Endothelial cell of umbilical vein (primary cell): ENCODE data around the gene MORC2. TPM values are rescaled to one million over a fixed set of nuclear protein-coding genes. Genes with fewer than 3 reads are reported as not detected.

ENCODE experiments used
- BruUV-seq: library from RNA; stranded (reverse); fragments of 400-500 nt; replicated peaks from 2 replicates; lab custom pipeline; 2021; lab: Mats Ljungman, UMichigan
- CTCF ChIA-PET: fragments of 300-600, 350-600 bp; sonication (Branson Sonifier 250); formaldehyde crosslinking; loops from one replicate; lab custom pipeline; 2021; ENCODE audit warnings: antibody characterized with exemption, inconsistent platforms; lab: Charles Lee
- POLR2A ChIA-PET: fragments of 300-600, 350-600 bp; sonication (Branson Sonifier 250); formaldehyde crosslinking; loops from one replicate; lab custom pipeline; 2021; ENCODE audit warnings: antibody characterized with exemption, inconsistent platforms; lab: Charles Lee
- DNase-seq: peaks from one replicate; pipeline ENCODE4 v3.0.0-alpha.2; 2011; ENCODE audit warnings: low read depth, low spot score
- FAIRE-seq: peaks from 2 replicates; lab custom pipeline; 2011; peaks lifted over from hg19 to GRCh38; lab: Jason Lieb, UNC
- H2AFZ ChIP-seq: 2 replicates; pipeline ENCODE4 v1.6.0; 2012; ENCODE audit warnings: low read depth, low read length, control low read depth, inconsistent platforms
- H3K27ac ChIP-seq: 2 replicates; pipeline ENCODE4 v1.5.1; 2011; ENCODE audit warnings: low read depth, mild to moderate bottlenecking, control low read depth, low read length, moderate library complexity; ENCODE audit not compliant: insufficient read depth
- H3K27me3 ChIP-seq, 2 experiments: 2 replicates each; pipeline versions ENCODE4 v1.6.0 to v1.6.1; 2011; ENCODE audit warnings: low read length in 2 of 2, mixed read lengths in 1 of 2; ENCODE audit not compliant: control insufficient read depth in 2 of 2, insufficient read depth in 2 of 2
- H3K36me3 ChIP-seq, 2 experiments: 2 replicates in 1 of 2; 3 replicates in 1 of 2; pipeline ENCODE4 v1.5.1; 2011; ENCODE audit warnings: low read length in 2 of 2, mild to moderate bottlenecking in 1 of 2, moderate library complexity in 1 of 2; ENCODE audit not compliant: control insufficient read depth in 2 of 2, insufficient read depth in 2 of 2; ENCODE audit errors: extremely low read depth in 1 of 2
- H3K4me1 ChIP-seq: 3 replicates; pipeline ENCODE4 v1.5.1; 2011; ENCODE audit warnings: mild to moderate bottlenecking, low read length; ENCODE audit not compliant: control insufficient read depth, insufficient read depth; ENCODE audit errors: extremely low read depth
- H3K4me2 ChIP-seq: 2 replicates; pipeline ENCODE4 v1.6.1; 2011; ENCODE audit warnings: low read length, control low read depth, mixed read lengths; ENCODE audit not compliant: insufficient read depth
- H3K4me3 ChIP-seq, 3 experiments: fragments of 200-600 bp in 1 of 3; sonication (generic), shearing (Covaris generic) in 1 of 3; replicated peaks in 1 of 3; 2 replicates each; pipeline ENCODE4 v1.5.1; 2011 to 2016; ENCODE audit warnings: control low read depth in 3 of 3, low read length in 3 of 3, mild to moderate bottlenecking in 2 of 3, inconsistent platforms in 1 of 3, low read depth in 1 of 3, moderate library complexity in 1 of 3; ENCODE audit not compliant: insufficient read depth in 1 of 3
- H3K79me2 ChIP-seq: 2 replicates; pipeline ENCODE4 v1.6.0; 2012; ENCODE audit warnings: low read length, inconsistent platforms; ENCODE audit not compliant: control insufficient read depth, insufficient read depth
- H3K9ac ChIP-seq: replicated peaks from 2 replicates; pipeline ENCODE3; 2011; ENCODE audit warnings: low read length, control low read depth; ENCODE audit not compliant: insufficient read depth; ENCODE audit errors: extremely low read depth
- H3K9me1 ChIP-seq: replicated peaks from 3 replicates; pipeline ENCODE4 v1.6.0; 2011; ENCODE audit warnings: mild to moderate bottlenecking, low read length; ENCODE audit not compliant: control insufficient read depth, insufficient read depth; ENCODE audit errors: extremely low read depth
- H3K9me3 ChIP-seq: replicated peaks from 2 replicates; pipeline ENCODE4 v1.5.1; 2012; ENCODE audit warnings: low read length, inconsistent platforms; ENCODE audit not compliant: control insufficient read depth, insufficient read depth
- H4K20me1 ChIP-seq: replicated peaks from 2 replicates; pipeline ENCODE3; 2011; ENCODE audit warnings: mild to moderate bottlenecking, low read length; ENCODE audit not compliant: control insufficient read depth, insufficient read depth; ENCODE audit errors: extremely low read depth
- CTCF ChIP-seq, 2 donors: IDR thresholded peaks; 1 replicate in 1 of 2; 2 replicates in 1 of 2; pipeline ENCODE4 v1.5.1; 2011; ENCODE audit warnings: low read length in 2 of 2, mild to moderate bottlenecking in 2 of 2, moderate library complexity in 2 of 2, control low read depth in 1 of 2, inconsistent platforms in 1 of 2, low read depth in 1 of 2; ENCODE audit not compliant: insufficient read depth in 1 of 2; ENCODE audit errors: extremely low read depth in 1 of 2
- EZH2 ChIP-seq: IDR thresholded peaks from 2 replicates; pipeline ENCODE4 v1.6.1; 2012; ENCODE audit warnings: borderline replicate concordance, low read depth, mild to moderate bottlenecking, moderate library complexity, low read length, inconsistent platforms; ENCODE audit not compliant: severe bottlenecking
- FOS ChIP-seq: IDR thresholded peaks from 2 replicates; pipeline ENCODE4 v1.6.1; 2011; ENCODE audit warnings: mild to moderate bottlenecking, low read length, moderate library complexity, borderline replicate concordance; ENCODE audit not compliant: insufficient read depth
- JUN ChIP-seq: IDR thresholded peaks from 2 replicates; pipeline ENCODE4 v1.6.1; 2011; ENCODE audit warnings: borderline replicate concordance, low read depth; ENCODE audit not compliant: insufficient read length, insufficient read depth
- MAX ChIP-seq: IDR thresholded peaks from 2 replicates; pipeline ENCODE4 v1.6.1; 2011; ENCODE audit not compliant: insufficient read depth, insufficient read length
- MYC ChIP-seq: IDR thresholded peaks from one replicate; pipeline ENCODE4 v1.6.1; 2011; ENCODE audit warnings: mild to moderate bottlenecking, low read depth, low read length
- POLR2A ChIP-seq: IDR thresholded peaks from 2 replicates; pipeline ENCODE4 v1.6.1; 2012; ENCODE audit warnings: low read depth, mild to moderate bottlenecking, control low read depth, low read length
- dilution Hi-C: fragments of 300-500 bp; cut with MboI; formaldehyde crosslinking; loops from one replicate; pipeline ENCODE4 v1.15.0; 2019; ENCODE audit warnings: low sequenced_read_pairs; ENCODE audit not compliant: extremely low pct_ligation_motif_present
- intact Hi-C: fragments of 100-400 bp; cut with micrococcal nuclease; formaldehyde crosslinking; loops from one replicate; pipeline ENCODE4 v1.10.0; 2022
- polyA plus RNA-seq, 4 experiments: library from polyadenylated mRNA; depleted of rRNA in 3 of 4; stranded (reverse) in 3 of 4; unstranded in 1 of 4; fragments of >200 nt; gene quantifications; 2 replicates each; pipeline versions ENCODE4 v1.2.1 to v1.2.3, GENCODE V29; 2011 to 2012; ENCODE audit warnings: missing spikeins in 1 of 4
- total RNA-seq: library from RNA; stranded (reverse); gene quantifications from 2 replicates; pipeline ENCODE4 v1.2.3, GENCODE V29; 2021

The MORC2 gene
- total and polyA plus RNA-seq, 2 donors (not counting 3 experiments of a cell fraction or from before 2014, with no cell fraction given) = 11.6 to 34.7 TPM

GRCh38 chr22:30944986-30945385 is 23.6 kb downstream of the MORC2 start:
- dilution Hi-C loops (no loop called here), intact Hi-C loops (loop anchor here (5.0 kb wide), 1 partner anchor 287 kb away; no protein-coding TSS in a partner anchor)
- DNase-seq = no peak
- Histone ChIP-seq H3K4me1 (no peaks in the 10 kb centered on the region), H3K9me3 (no peaks in the 10 kb centered on the region), H3K4me2 (no peak overlapping the region), H2AFZ (no peak overlapping the region), H3K27ac (no peak overlapping the region), H4K20me1 (no peaks in the 10 kb centered on the region), H3K79me2 (no peaks in the 10 kb centered on the region), H3K4me3 (no peak overlapping the region), H3K36me3 (peaks cover 27 to 61% of the 10 kb centered on the region in 2 experiments), H3K9ac (no peak overlapping the region), H3K27me3 (no peaks in the 10 kb centered on the region), H3K9me1 (no peaks in the 10 kb centered on the region)
- BruUV-seq = no TSS peak
- CTCF ChIA-PET = interaction anchor here (1.2 to 3.6 kb wide), 3 partner anchors 25 to 161 kb away, joined by 3 to 150 read pairs (median 20); partner anchors contain the start of genes MORC2 and TUG1
- FAIRE-seq = no peak
- TF ChIP-seq MAX (no peak), CTCF (IDR thresholded peaks at IDR 0.05; ENCODE audit: extremely low read depth in 1 of 2, insufficient read depth in 1 of 2, low read depth in 1 of 2, low read length in 2 of 2) (no peak), MYC (no peak), EZH2 (no peak), POLR2A (no peak), JUN (no peak), FOS (no peak)
- POLR2A ChIA-PET = no interaction called here
